Coronary artery (tissue), 2 donors: ENCODE data around the gene ZNF764.

Experiments used
- DNase-seq: peaks from one replicate; pipeline ENCODE4 v3.0.0-alpha.2; 2017; ENCODE audit warnings: low spot score
- H3K27ac ChIP-seq, 2 donors: fragments of 200-600 bp; sonication (generic); one replicate each; pipeline ENCODE4 v1.5.1; 2016 to 2019
- H3K4me3 ChIP-seq: fragments of 200-600 bp; sonication (generic); 2 replicates; pipeline ENCODE4 v1.5.1; 2016; ENCODE audit warnings: mild to moderate bottlenecking, moderate library complexity
- TF ChIP-seq, protein P1 (sequence below): fragments of 200-600 bp; sonication (generic); IDR thresholded peaks from one replicate; pipeline ENCODE4 v1.5.1; 2019; ENCODE audit warnings: antibody characterized with exemption

Gene ZNF764

DNA sequence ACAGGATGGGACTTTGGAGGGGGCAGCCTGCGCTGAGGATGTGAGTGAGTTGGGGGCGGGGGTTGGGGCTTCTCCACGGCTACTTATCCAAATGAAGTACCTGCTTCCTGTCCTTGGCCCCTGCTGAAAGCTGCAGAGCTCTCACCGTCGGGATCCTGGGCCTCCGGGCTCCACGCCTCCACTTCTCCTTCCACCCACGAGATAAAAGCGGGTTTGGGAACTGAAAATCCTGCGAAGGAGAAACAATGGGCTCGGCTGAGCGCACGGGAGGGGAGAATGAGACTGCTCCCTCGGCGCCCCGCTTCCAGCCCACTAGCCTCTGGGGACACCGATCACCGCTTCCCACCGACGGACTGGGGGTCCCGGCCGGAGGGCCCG, 26.8 kb upstream of the ZNF764 start:
- TF ChIP-seq, protein P1, sequence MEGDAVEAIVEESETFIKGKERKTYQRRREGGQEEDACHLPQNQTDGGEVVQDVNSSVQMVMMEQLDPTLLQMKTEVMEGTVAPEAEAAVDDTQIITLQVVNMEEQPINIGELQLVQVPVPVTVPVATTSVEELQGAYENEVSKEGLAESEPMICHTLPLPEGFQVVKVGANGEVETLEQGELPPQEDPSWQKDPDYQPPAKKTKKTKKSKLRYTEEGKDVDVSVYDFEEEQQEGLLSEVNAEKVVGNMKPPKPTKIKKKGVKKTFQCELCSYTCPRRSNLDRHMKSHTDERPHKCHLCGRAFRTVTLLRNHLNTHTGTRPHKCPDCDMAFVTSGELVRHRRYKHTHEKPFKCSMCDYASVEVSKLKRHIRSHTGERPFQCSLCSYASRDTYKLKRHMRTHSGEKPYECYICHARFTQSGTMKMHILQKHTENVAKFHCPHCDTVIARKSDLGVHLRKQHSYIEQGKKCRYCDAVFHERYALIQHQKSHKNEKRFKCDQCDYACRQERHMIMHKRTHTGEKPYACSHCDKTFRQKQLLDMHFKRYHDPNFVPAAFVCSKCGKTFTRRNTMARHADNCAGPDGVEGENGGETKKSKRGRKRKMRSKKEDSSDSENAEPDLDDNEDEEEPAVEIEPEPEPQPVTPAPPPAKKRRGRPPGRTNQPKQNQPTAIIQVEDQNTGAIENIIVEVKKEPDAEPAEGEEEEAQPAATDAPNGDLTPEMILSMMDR = no peak
- DNase-seq = no peak
- peak overlapping the region; percentile 90 to 95 for H3K27ac ChIP-seq
- H3K4me3 ChIP-seq = peak overlapping the region; percentile 87

DNA sequence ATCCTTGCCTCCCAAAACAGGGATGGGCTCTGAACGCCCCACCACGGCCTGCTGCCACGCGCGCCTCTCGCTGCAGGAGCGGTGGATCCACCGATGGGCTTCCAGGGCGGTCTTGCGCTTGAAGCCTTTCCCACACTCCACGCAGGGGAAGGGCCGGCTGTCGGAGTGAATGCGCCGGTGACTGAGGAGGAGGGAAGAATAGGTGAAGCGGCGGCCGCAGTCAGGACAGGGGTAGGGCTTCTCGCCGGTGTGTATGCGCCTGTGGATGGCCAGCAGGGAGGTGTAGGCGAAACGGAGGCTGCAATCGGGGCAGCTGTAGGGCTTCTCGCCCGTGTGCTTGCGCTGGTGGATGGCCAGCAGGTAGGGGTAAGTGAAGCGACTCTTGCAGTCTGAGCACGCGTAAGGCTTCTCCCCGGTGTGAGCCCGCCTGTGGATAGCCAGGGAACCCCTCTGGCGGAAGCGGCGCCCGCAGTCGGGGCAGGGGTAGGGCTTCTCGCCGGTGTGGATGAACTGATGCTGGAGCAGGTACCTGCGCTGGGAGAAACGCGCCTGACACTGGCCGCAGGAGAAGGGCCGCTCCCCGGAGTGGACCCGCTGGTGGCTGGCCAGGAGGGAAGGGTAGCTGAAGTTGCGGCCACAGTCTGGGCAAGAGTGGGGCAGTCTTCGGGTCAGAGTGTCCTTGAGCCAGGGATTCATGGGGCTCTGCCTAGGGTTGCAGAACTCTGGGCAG, 24.6 kb upstream of the ZNF764 start:
- DNase-seq = no peak
- TF ChIP-seq, protein P1 = no peak
- no peak overlapping the region for H3K4me3 ChIP-seq
- H3K27ac ChIP-seq = no peak overlapping the region

DNA sequence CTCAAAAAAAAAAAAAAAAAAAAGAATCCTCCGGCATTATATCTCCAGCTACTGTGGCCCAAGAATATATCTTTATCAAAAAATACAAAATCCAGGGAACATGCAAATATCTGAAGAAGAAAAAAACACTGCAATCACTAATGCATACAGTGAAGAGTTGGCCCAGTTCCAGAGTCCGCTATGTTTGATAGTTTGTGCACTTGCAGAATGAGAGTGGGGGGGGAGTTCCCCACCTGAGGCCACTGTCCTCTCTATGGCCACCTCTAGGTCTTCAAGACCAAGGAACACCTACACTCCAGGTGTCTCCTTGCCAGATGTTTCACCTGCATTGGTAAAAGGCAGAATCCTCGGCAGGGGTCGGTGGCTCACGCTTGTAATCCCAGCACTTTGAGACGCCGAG, 23.3 kb upstream of the ZNF764 start:
- DNase-seq = no peak
- TF ChIP-seq, protein P1 = no peak

DNA sequence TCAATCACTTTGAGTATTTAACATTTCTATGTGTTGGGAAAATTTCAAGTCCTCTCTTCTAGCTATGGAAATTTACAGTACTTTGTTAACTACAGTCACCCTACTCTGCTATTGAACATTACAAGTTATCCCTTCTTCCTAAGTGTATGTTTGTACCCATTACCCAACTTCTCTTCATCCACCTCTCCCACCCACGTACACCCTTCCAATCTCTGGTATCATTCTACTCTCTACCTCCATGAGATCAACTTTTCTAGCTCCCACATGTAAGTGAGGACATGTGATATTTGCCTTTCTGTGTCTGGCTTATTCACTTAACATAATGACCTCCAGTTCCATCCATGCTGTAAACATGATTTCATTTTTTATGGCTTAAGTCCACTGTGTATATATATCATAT, 16.5 kb upstream of the ZNF764 start:
- Histone ChIP-seq H3K27ac (no peak overlapping the region), H3K4me3 (no peak overlapping the region)
- TF ChIP-seq, protein P1 = no peak
- no peak for DNase-seq

More for the DNA sequence above, 23.3 kb upstream of the ZNF764 start:
- Histone ChIP-seq H3K27ac (no peak overlapping the region), H3K4me3 (no peak overlapping the region)

DNA sequence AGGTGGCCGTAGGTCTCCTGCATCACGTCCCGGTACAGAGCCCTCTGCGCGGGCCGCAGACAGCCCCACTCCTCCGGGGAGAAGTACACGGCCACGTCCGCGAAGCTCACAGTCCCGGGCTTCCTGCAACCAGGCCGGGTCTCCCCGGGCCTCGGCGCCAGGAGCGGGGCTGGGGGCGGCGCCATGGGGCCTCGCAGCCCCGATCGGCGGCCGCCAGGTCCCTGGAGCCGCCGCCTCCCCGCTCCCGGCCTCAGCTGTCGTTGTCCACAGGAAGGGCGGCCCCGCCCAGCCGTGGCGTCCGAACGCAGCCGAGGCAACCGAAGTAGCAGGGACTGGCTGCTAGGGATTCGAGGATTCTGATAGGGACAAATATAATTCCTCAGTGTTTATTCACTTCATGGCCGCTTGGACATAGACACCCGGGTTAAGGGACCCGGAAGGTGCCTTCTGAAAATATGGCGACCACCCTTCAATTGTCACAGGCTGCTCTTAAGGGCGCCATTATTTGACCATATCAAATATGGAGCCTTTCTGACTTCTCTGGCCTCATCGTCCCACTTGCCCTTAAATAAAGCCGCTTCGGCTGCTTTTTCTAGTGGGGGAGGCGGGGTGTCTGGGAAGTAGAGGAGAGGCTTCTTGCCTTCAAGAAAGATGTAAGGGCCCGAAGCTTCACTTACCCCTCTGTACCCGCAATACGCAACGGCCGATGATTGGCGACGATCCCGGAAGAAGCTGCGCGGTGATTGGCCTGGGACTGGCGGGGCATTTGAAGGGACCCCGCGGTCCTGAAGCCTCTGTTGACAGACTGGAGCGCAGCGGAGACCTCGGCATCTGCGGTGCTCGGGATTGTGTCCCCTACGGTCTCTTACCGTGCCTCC, 13.5 kb upstream of the ZNF764 start, which contains the start of gene ZNF688:
TSS of gene ZNF688 (minus strand) at position 270 of the 878 bp plus-strand sequence. CDS start at position 185, 85 bp downstream.
- H3K4me3 ChIP-seq = peak within 1 kb of the TSS; percentile 94
- TF ChIP-seq, protein P1 = no peak
- peak; percentile 98 for DNase-seq
- peak within 1 kb of the TSS; percentile 91 to 98 for H3K27ac ChIP-seq

DNA sequence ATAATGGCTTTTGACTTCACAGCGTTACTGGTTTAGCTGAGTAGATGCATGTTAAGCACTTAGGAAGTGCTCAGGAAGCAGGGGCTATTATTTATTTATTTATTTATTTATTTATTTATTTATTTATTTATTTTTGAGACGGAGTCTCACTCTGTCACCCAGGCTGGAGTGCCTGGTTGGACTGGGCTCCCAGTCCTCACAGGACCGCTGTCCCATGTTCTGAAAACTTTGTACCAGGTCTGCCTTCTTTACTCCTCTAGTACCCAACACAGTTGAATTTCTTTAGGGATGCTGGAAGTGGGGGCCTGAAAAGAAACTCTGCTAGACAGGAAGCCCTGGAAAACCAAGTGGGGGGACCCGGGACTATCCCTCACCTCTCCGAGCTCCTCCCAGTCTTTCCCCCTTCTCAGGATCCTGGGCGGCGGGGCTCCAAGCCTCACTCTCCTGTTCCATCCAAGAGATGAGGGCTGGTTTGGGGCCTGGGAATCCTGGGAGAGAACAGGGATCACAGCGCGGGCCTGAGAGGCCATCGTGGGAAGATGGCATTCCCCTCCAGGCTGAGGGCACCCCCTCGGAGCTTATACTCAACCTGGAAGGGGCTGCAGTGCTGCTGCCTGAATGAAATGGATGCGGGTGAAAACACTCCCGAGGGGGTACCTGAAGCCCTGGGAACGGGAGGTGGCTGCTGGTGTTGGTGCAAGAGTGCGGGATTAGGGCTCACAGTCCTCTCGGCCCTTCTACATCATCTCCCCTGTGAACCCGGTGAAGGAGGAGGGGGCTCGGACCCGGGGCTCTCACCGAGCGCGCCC, 12.7 kb upstream of the ZNF764 start:
- Histone ChIP-seq H3K27ac (peak overlapping the region; percentile 91 to 98), H3K4me3 (peak overlapping the region; percentile 94)
- TF ChIP-seq, protein P1 = no peak
- no peak for DNase-seq
